Tibial nerve (tissue), 4 donors: ENCODE results near the gene ADIRF.

Source experiments
- EP300 ChIP-seq, 2 donors: sonication (generic); formaldehyde crosslinking; IDR thresholded peaks; one replicate each; pipeline ENCODE4 v1.6.1; 2017; ENCODE audit warnings: antibody characterized with exemption in 2 of 2, mild to moderate bottlenecking in 1 of 2
- POLR2A ChIP-seq, 2 donors: fragments of 450-650 bp; IDR thresholded peaks; one replicate each; pipeline ENCODE4 v1.6.1; 2017; ENCODE audit warnings: antibody characterized with exemption in 2 of 2, mild to moderate bottlenecking in 2 of 2, moderate library complexity in 2 of 2
- TF ChIP-seq, protein P1 (sequence below), 5 experiments: fragments of 200-600 bp in 3 of 5; fragments of 450-650 bp in 2 of 5; sonication (generic) in 3 of 5; IDR thresholded peaks; one replicate each; pipeline ENCODE4 v1.5.1; 2016 to 2019; ENCODE audit warnings: antibody characterized with exemption in 5 of 5, mild to moderate bottlenecking in 3 of 5, moderate library complexity in 2 of 5

- TF ChIP-seq, protein P1, sequence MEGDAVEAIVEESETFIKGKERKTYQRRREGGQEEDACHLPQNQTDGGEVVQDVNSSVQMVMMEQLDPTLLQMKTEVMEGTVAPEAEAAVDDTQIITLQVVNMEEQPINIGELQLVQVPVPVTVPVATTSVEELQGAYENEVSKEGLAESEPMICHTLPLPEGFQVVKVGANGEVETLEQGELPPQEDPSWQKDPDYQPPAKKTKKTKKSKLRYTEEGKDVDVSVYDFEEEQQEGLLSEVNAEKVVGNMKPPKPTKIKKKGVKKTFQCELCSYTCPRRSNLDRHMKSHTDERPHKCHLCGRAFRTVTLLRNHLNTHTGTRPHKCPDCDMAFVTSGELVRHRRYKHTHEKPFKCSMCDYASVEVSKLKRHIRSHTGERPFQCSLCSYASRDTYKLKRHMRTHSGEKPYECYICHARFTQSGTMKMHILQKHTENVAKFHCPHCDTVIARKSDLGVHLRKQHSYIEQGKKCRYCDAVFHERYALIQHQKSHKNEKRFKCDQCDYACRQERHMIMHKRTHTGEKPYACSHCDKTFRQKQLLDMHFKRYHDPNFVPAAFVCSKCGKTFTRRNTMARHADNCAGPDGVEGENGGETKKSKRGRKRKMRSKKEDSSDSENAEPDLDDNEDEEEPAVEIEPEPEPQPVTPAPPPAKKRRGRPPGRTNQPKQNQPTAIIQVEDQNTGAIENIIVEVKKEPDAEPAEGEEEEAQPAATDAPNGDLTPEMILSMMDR (IDR thresholded peaks at IDR 0.05), result no peak
- no peak for TF ChIP-seq EP300 (IDR thresholded peaks at IDR 0.05)
- TF ChIP-seq POLR2A (IDR thresholded peaks at IDR 0.05), result no peak
These were observed 4.5 kb downstream of the ADIRF start for GRCh38 chr10:86972613-86973380.
